Common myeloid progenitor, CD34-positive (primary cell): Measurements from ENCODE around the gene PTH1R.
"Not testable (repeated sequence)": the region's sequence is repeated elsewhere in the genome, so short reads cannot be mapped to it uniquely, and the experiment has no call there.

Experiments
- CTCF ChIA-PET: fragments of 350-600 bp; sonication (Branson Sonifier 250); formaldehyde crosslinking; loops from one replicate; lab custom pipeline; 2021; ENCODE audit warnings: antibody characterized with exemption; lab: Charles Lee
- POLR2A ChIA-PET: fragments of 350-600 bp; sonication (Branson Sonifier 250); formaldehyde crosslinking; loops from one replicate; lab custom pipeline; 2021; ENCODE audit warnings: antibody characterized with exemption; lab: Charles Lee
- DNase-seq, 3 donors: peaks; one replicate each; pipeline versions ENCODE4 v3.0.0 to v3.0.0-alpha.2; 2013
- H3K27ac ChIP-seq, 2 experiments: 1 replicate in 1 of 2; 2 replicates in 1 of 2; pipeline ENCODE4 v1.7.0; 2013; ENCODE audit warnings: inconsistent platforms in 2 of 2, low read length in 2 of 2, mild to moderate bottlenecking in 2 of 2, low read depth in 1 of 2, moderate library complexity in 1 of 2; ENCODE audit not compliant: severe bottlenecking in 2 of 2, insufficient read depth in 1 of 2, poor library complexity in 1 of 2
- H3K27me3 ChIP-seq, 5 experiments: replicated peaks in 2 of 5; 1 replicate in 3 of 5; 2 replicates in 2 of 5; pipeline versions ENCODE4 v1.6.1 to v1.7.0; 2013; ENCODE audit warnings: low read length in 4 of 5, mild to moderate bottlenecking in 2 of 5, moderate library complexity in 2 of 5, inconsistent platforms in 1 of 5; ENCODE audit not compliant: insufficient read depth in 5 of 5, control insufficient read depth in 4 of 5
- H3K36me3 ChIP-seq, 4 experiments: 1 replicate in 2 of 4; 2 replicates in 2 of 4; pipeline versions ENCODE4 v1.6.1 to v1.7.0; 2013; ENCODE audit warnings: low read length in 3 of 4, control low read depth in 1 of 4, mild to moderate bottlenecking in 1 of 4; ENCODE audit not compliant: control insufficient read depth in 4 of 4, insufficient read depth in 4 of 4
- H3K4me1 ChIP-seq, 4 experiments: 1 replicate in 3 of 4; 2 replicates in 1 of 4; pipeline versions ENCODE4 v1.6.1 to v1.7.1; 2013; ENCODE audit warnings: low read length in 3 of 4, mild to moderate bottlenecking in 3 of 4, control low read depth in 1 of 4, inconsistent platforms in 1 of 4, moderate library complexity in 1 of 4; ENCODE audit not compliant: control insufficient read depth in 4 of 4, insufficient read depth in 4 of 4; ENCODE audit errors: control extremely low read depth in 1 of 4
- H3K4me3 ChIP-seq, 7 experiments: 1 replicate in 4 of 7; 2 replicates in 3 of 7; pipeline versions ENCODE4 v1.5.1 to v1.7.0; 2013; ENCODE audit warnings: mild to moderate bottlenecking in 7 of 7, low read length in 6 of 7, moderate library complexity in 6 of 7, inconsistent platforms in 2 of 7, low read depth in 2 of 7, control low read depth in 1 of 7; ENCODE audit not compliant: insufficient read depth in 4 of 7, control insufficient read depth in 1 of 7; ENCODE audit errors: extremely low read depth in 1 of 7
- H3K9me3 ChIP-seq, 5 experiments: 1 replicate in 4 of 5; 2 replicates in 1 of 5; pipeline versions ENCODE4 v1.6.1 to v1.7.1; 2013; ENCODE audit warnings: low read length in 4 of 5, mild to moderate bottlenecking in 2 of 5, inconsistent platforms in 1 of 5, low read depth in 1 of 5, moderate library complexity in 1 of 5; ENCODE audit not compliant: control insufficient read depth in 4 of 5, insufficient read depth in 2 of 5; ENCODE audit errors: control extremely low read depth in 1 of 5
- WGBS: methylation state at CpG from one replicate; pipeline ENCODE4 v1.1.5; 2013; ENCODE audit not compliant: insufficient coverage; 5-methylcytosine and 5-hydroxymethylcytosine counted together

PTH1R gene

DNA sequence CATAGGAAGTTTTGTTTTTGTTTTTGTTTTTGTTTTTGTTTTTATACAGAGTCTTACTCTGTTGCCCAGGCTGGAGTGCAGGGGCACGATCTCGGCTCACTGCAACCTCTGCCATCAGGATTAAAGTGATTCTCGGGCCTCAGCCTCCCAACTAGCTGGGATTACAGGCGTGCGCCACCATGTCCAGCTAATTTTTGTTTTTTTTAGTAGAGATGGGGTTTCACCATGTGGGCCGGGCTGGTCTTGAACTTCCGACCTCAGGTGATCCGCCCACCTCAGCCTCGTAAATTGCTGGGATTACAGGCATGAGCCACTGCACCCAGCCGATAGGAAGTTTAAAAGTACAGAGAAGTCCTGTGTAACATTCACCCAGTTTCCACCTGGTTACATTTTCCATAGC, 33.4 kb downstream of the PTH1R start:
- H3K27ac ChIP-seq, H3K4me3 ChIP-seq, H3K36me3 ChIP-seq, DNase-seq, H3K4me1 ChIP-seq, H3K27me3 ChIP-seq, POLR2A ChIA-PET, H3K9me3 ChIP-seq: not testable (repeated sequence)
- WGBS, result 95% methylated on average over 10 of the region's 10 CpGs
- CTCF ChIA-PET, result interaction anchor here (1.0 to 1.6 kb wide), 4 partner anchors 19 to 208 kb away, joined by 3 to 5 read pairs (median 4); no protein-coding TSS in a partner anchor

GRCh38 chr3:46912986-46913385, 35.5 kb downstream of the PTH1R start:
- no CpG with 5 or more reads among the region's 3 CpGs for WGBS
- no peak overlapping the region for H3K27ac ChIP-seq
- no peak overlapping the region for H3K4me3 ChIP-seq
- H3K36me3 ChIP-seq, result peaks cover 3 to 19% (median 10%) of the 10 kb centered on the region in 4 experiments
- no peak for DNase-seq
- peaks cover 0 to 3% (median 0%) of the 10 kb centered on the region in 5 experiments for H3K9me3 ChIP-seq
- H3K27me3 ChIP-seq, result no peaks in the 10 kb centered on the region
- ChIA-PET POLR2A (no interaction called here), CTCF (interaction anchor here (0.8 to 2.6 kb wide), 7 partner anchors 10 to 456 kb away, joined by 3 to 8 read pairs (median 4); no protein-coding TSS in a partner anchor)
- H3K4me1 ChIP-seq, result peaks cover 0 to 10% (median 3%) of the 10 kb centered on the region in 4 experiments

DNA sequence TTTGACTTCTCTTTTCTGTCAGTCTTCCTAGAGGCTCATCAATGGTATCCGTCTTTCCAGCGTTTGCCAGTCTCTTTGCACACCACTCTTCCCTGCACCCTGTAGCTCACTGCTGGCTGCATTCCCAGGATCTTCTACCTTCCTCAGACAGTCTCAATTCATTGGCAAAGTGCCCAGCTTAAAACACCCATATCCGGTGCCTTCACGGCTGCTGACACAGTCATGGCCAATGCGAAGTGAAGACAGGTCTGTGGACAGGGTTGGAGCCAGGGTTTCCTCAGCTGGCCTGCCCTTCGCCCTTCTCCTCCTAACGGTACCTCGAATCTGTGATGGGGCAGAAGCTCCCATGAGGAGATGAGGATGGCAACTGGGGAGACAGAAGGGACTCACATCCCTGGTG, 36.1 kb downstream of the PTH1R start:
- Histone ChIP-seq H3K36me3 (peaks cover 8 to 26% (median 16%) of the 10 kb centered on the region in 4 experiments), H3K27ac (no peak overlapping the region), H3K4me1 (peaks cover 0 to 10% (median 3%) of the 10 kb centered on the region in 4 experiments), H3K4me3 (no peak overlapping the region), H3K9me3 (peaks cover 0 to 9% (median 2%) of the 10 kb centered on the region in 5 experiments), H3K27me3 (no peaks in the 10 kb centered on the region)
- DNase-seq, result no peak
- WGBS, result 68% methylated on average over 7 of the region's 8 CpGs
- CTCF ChIA-PET, result interaction anchor here (0.8 to 2.6 kb wide), 10 partner anchors 9 to 464 kb away, joined by 3 to 8 read pairs (median 4); no protein-coding TSS in a partner anchor
- POLR2A ChIA-PET, result no interaction called here

GRCh38 chr3:46914849-46915248, 37.3 kb downstream of the PTH1R start:
- ChIA-PET POLR2A (no interaction called here), CTCF (interaction anchor here (1.0 to 1.5 kb wide), 5 partner anchors 8 to 462 kb away, joined by 3 to 5 read pairs (median 3); no protein-coding TSS in a partner anchor)
- WGBS, result 100% methylated on average over 2 of the region's 7 CpGs
- peaks cover 0 to 4% (median 1%) of the 10 kb centered on the region in 4 experiments for H3K4me1 ChIP-seq
- no peak overlapping the region for H3K27ac ChIP-seq
- peaks cover 0 to 14% (median 3%) of the 10 kb centered on the region in 5 experiments for H3K9me3 ChIP-seq
- peaks cover 15 to 37% (median 27%) of the 10 kb centered on the region in 4 experiments for H3K36me3 ChIP-seq
- no peaks in the 10 kb centered on the region for H3K27me3 ChIP-seq
- no peak for DNase-seq
- no peak overlapping the region for H3K4me3 ChIP-seq

GRCh38 chr3:46915297-46915822, 37.8 kb downstream of the PTH1R start:
- POLR2A ChIA-PET, result no interaction called here

DNA sequence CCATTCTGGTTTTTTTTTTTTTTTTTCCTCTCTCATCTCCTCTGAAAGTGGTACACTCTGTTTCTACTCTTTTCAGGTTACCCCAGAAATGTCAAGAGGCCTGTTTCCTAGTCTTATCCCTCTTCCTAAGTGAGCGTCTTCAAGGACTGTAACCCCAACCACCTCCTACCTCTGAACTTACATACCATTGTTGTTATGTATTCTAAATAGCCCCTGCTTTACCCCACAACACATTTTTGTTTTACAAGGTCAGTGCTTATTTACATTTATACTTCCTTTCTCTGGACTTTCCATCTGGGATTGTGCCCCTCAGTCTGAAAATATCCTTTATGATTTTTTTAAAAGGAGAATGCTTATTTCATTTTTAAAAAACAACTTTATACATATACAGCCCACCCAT, 38.8 kb downstream of the PTH1R start:
- Histone ChIP-seq H3K27ac (no peak overlapping the region), H3K4me1 (peaks cover 0 to 2% (median 0%) of the 10 kb centered on the region in 4 experiments), H3K27me3 (no peaks in the 10 kb centered on the region), H3K36me3 (peaks cover 18 to 51% (median 40%) of the 10 kb centered on the region in 4 experiments), H3K9me3 (peaks cover 0 to 14% (median 3%) of the 10 kb centered on the region in 5 experiments), H3K4me3 (no peak overlapping the region)
- CTCF ChIA-PET, result interaction anchor here (0.8 kb wide), 1 partner anchor 44 kb away, joined by 3 read pairs; no protein-coding TSS in a partner anchor
- no peak for DNase-seq
- POLR2A ChIA-PET, result no interaction called here
- WGBS, result 100% methylated on average over 1 of the region's 1 CpG

More at GRCh38 chr3:46915297-46915822, 37.8 kb downstream of the PTH1R start:
- WGBS, result 92% methylated on average over 7 of the region's 8 CpGs
- Histone ChIP-seq H3K4me1 (peaks cover 0 to 2% (median 0%) of the 10 kb centered on the region in 4 experiments), H3K9me3 (peaks cover 0 to 14% (median 3%) of the 10 kb centered on the region in 5 experiments), H3K36me3 (peaks cover 15 to 42% (median 32%) of the 10 kb centered on the region in 4 experiments), H3K27ac (no peak overlapping the region), H3K27me3 (no peaks in the 10 kb centered on the region), H3K4me3 (no peak overlapping the region)
- CTCF ChIA-PET, result interaction anchor here (0.8 to 1.5 kb wide), 5 partner anchors 9 to 93 kb away, joined by 3 to 5 read pairs (median 3); no protein-coding TSS in a partner anchor
- DNase-seq, result no peak

DNA sequence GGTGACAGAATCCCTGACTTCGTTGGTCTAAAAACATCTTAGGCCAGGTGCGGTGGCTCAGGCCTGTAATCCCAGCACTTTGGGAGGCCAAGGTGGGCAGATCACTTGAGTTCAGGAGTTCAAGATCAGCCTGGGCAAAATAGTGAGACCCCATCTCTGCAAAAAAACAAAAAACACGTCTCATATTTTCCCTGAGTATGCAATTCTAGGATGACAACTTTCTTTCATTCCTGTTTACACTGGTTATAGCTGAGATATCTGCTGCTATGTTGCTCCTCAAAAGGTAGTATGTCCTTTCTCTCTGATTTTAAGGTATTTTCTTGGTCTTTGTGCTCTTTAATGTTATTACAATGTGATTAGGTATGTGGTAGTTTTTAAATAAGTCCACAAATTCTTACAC, 39.3 kb downstream of the PTH1R start:
- no peak overlapping the region for H3K4me3 ChIP-seq
- H3K36me3 ChIP-seq, result peaks cover 21 to 57% (median 45%) of the 10 kb centered on the region in 4 experiments
- no peak for DNase-seq
- ChIA-PET POLR2A (no interaction called here), CTCF (no interaction called here)
- H3K9me3 ChIP-seq, result peaks cover 0 to 14% (median 3%) of the 10 kb centered on the region in 5 experiments
- peaks cover 0 to 2% (median 0%) of the 10 kb centered on the region in 4 experiments for H3K4me1 ChIP-seq
- no peak overlapping the region for H3K27ac ChIP-seq
- WGBS, result 100% methylated on average over 3 of the region's 3 CpGs
- H3K27me3 ChIP-seq, result no peaks in the 10 kb centered on the region
